Natural killer cell treated with Interleukin-12 subunit alpha and Interleukin-12 subunit beta and Interleukin-15 and Interleukin-18, amount 100 ng/mL, for 72 hours (primary cell): ENCODE results near the gene OGG1. TPM values are rescaled to one million over a fixed set of nuclear protein-coding genes. Genes with fewer than 3 reads are reported as not detected.
A peak's percentile ranks its signal among the peaks of the same experiment; 100 is the strongest.

Source experiments
- ATAC-seq, 2 donors: fragments of 150-1000 bp; cut with Tn5 transposase in 1 of 2; sonication (Bioruptor Pico), chemical (Tn5 transposase) in 1 of 2; 2 replicates each; pipeline ENCODE4 v1.10.0; 2021
- DNase-seq: peaks from one replicate; pipeline ENCODE4 v3.0.0; 2022; ENCODE audit warnings: low spot score
- H3K27ac Mint-ChIP-seq, 2 donors: 1 replicate in 1 of 2; 2 replicates in 1 of 2; pipeline ENCODE4 v1.8.0; 2022; ENCODE audit warnings: mixed read lengths in 2 of 2, mild to moderate bottlenecking in 1 of 2, moderate library complexity in 1 of 2
- H3K27me3 Mint-ChIP-seq, 2 donors: 1 replicate in 1 of 2; 2 replicates in 1 of 2; pipeline ENCODE4 v1.8.0; 2022; ENCODE audit warnings: mixed read lengths in 2 of 2
- H3K36me3 Mint-ChIP-seq: one replicate; pipeline ENCODE4 v1.8.0; 2022; ENCODE audit warnings: mixed read lengths
- H3K4me1 Mint-ChIP-seq, 2 donors: 1 replicate in 1 of 2; 2 replicates in 1 of 2; pipeline ENCODE4 v1.8.0; 2022; ENCODE audit warnings: low read depth in 2 of 2, mixed read lengths in 2 of 2, mild to moderate bottlenecking in 1 of 2
- H3K4me3 Mint-ChIP-seq: one replicate; pipeline ENCODE4 v1.8.0; 2022; ENCODE audit warnings: mixed read lengths
- H3K9me3 Mint-ChIP-seq: 2 replicates; pipeline ENCODE4 v1.8.0; 2022; ENCODE audit warnings: mixed read lengths
- total RNA-seq, 2 donors: library from RNA; stranded (reverse); gene quantifications; one replicate each; pipeline ENCODE4 v1.2.3, GENCODE V29; 2022

OGG1 gene
- total RNA-seq: 10 to 100 TPM; 35.9 to 42.5 TPM

GRCh38 chr3:9749645-9750555 lies at the start of gene OGG1:
TSS of gene OGG1 (plus strand) at chr3:9749952. CDS start at chr3:9750287, 335 bp downstream.
- Mint-ChIP-seq H3K36me3 (peaks cover 15% of the 10 kb centered on the region), H3K27me3 (no peaks in the 10 kb centered on the region), H3K27ac (peak within 1 kb of the TSS; percentile 82 to 87), H3K9me3 (no peaks in the 10 kb centered on the region), H3K4me1 (peaks cover 44 to 45% of the 10 kb centered on the region in 2 donors), H3K4me3 (peak within 1 kb of the TSS; percentile 94)
- DNase-seq (peak; percentile 98), ATAC-seq (peak; percentile 98)

GRCh38 chr3:9700536-9700935 lies 49.2 kb upstream of the OGG1 start:
- Mint-ChIP-seq H3K36me3 (peaks cover 7% of the 10 kb centered on the region), H3K27ac (peak overlapping the region in 1 of 2 donors; percentile 24), H3K27me3 (peaks cover 0 to 5% of the 10 kb centered on the region in 2 donors), H3K9me3 (no peaks in the 10 kb centered on the region), H3K4me3 (no peak overlapping the region), H3K4me1 (peaks cover 0 to 9% of the 10 kb centered on the region in 2 donors)
- no peak for DNase-seq
- ATAC-seq: no peak

- ATAC-seq (no peak), DNase-seq (no peak)
- peaks cover 4 to 5% of the 10 kb centered on the region in 2 donors for H3K27me3 Mint-ChIP-seq
- no peak overlapping the region for H3K4me3 Mint-ChIP-seq
- no peak overlapping the region for H3K27ac Mint-ChIP-seq
- no peaks in the 10 kb centered on the region for H3K9me3 Mint-ChIP-seq
- H3K4me1 Mint-ChIP-seq: peaks cover 0 to 9% of the 10 kb centered on the region in 2 donors
- H3K36me3 Mint-ChIP-seq: peaks cover 7% of the 10 kb centered on the region
Measured at GRCh38 chr3:9701006-9701405, 48.7 kb upstream of the OGG1 start.

GRCh38 chr3:9701711-9702110 lies 48.0 kb upstream of the OGG1 start:
- Mint-ChIP-seq H3K36me3 (peaks cover 7% of the 10 kb centered on the region), H3K4me3 (no peak overlapping the region), H3K4me1 (peaks cover 0 to 11% of the 10 kb centered on the region in 2 donors), H3K27me3 (peaks cover 8 to 9% of the 10 kb centered on the region in 2 donors), H3K27ac (no peak overlapping the region), H3K9me3 (no peaks in the 10 kb centered on the region)
- no peak for DNase-seq
- no peak for ATAC-seq

- no peak overlapping the region for H3K4me3 Mint-ChIP-seq
- no peaks in the 10 kb centered on the region for H3K9me3 Mint-ChIP-seq
- peaks cover 0 to 11% of the 10 kb centered on the region in 2 donors for H3K4me1 Mint-ChIP-seq
- DNase-seq (no peak), ATAC-seq (no peak)
- H3K27me3 Mint-ChIP-seq: peaks cover 8 to 9% of the 10 kb centered on the region in 2 donors
- no peak overlapping the region for H3K27ac Mint-ChIP-seq
- H3K36me3 Mint-ChIP-seq: peaks cover 7% of the 10 kb centered on the region
Measured at GRCh38 chr3:9703240-9703639, 46.5 kb upstream of the OGG1 start.

GRCh38 chr3:9703736-9704346 lies 45.9 kb upstream of the OGG1 start, which contains the start of gene CPNE9:
TSS of gene CPNE9 (plus strand) at chr3:9703833. CDS start at chr3:9703997, 164 bp downstream.
- DNase-seq (no peak), ATAC-seq (peak; percentile 11 to 37)
- Mint-ChIP-seq H3K27me3 (peaks cover 8 to 9% of the 10 kb centered on the region in 2 donors), H3K9me3 (no peaks in the 10 kb centered on the region), H3K4me3 (no peak within 1 kb of the TSS), H3K36me3 (peaks cover 7% of the 10 kb centered on the region), H3K4me1 (peaks cover 0 to 11% of the 10 kb centered on the region in 2 donors), H3K27ac (no peak within 1 kb of the TSS)

- Mint-ChIP-seq H3K4me3 (no peak overlapping the region), H3K27me3 (peaks cover 8 to 9% of the 10 kb centered on the region in 2 donors), H3K9me3 (no peaks in the 10 kb centered on the region), H3K27ac (no peak overlapping the region), H3K36me3 (peaks cover 6% of the 10 kb centered on the region), H3K4me1 (peaks cover 0 to 10% of the 10 kb centered on the region in 2 donors)
- ATAC-seq (peak; percentile 52 to 68), DNase-seq (no peak)
Measured at GRCh38 chr3:9704347-9705322, 45.1 kb upstream of the OGG1 start.

- Mint-ChIP-seq H3K4me1 (peaks cover 0 to 6% of the 10 kb centered on the region in 2 donors), H3K36me3 (no peaks in the 10 kb centered on the region), H3K4me3 (no peak overlapping the region), H3K27ac (no peak overlapping the region), H3K27me3 (peaks cover 5 to 17% of the 10 kb centered on the region in 2 donors), H3K9me3 (no peaks in the 10 kb centered on the region)
- DNase-seq (no peak), ATAC-seq (no peak)
Measured at GRCh38 chr3:9710174-9710739, 39.5 kb upstream of the OGG1 start.

- no peak overlapping the region for H3K4me3 Mint-ChIP-seq
- no peak overlapping the region for H3K27ac Mint-ChIP-seq
- DNase-seq (no peak), ATAC-seq (no peak)
- H3K4me1 Mint-ChIP-seq: peaks cover 0 to 4% of the 10 kb centered on the region in 2 donors
- no peaks in the 10 kb centered on the region for H3K9me3 Mint-ChIP-seq
- H3K27me3 Mint-ChIP-seq: peaks cover 0 to 8% of the 10 kb centered on the region in 2 donors
- H3K36me3 Mint-ChIP-seq: no peaks in the 10 kb centered on the region
Measured at GRCh38 chr3:9712415-9712814, 37.3 kb upstream of the OGG1 start.

- ATAC-seq (no peak), DNase-seq (no peak)
- Mint-ChIP-seq H3K9me3 (no peaks in the 10 kb centered on the region), H3K27me3 (peaks cover 0 to 8% of the 10 kb centered on the region in 2 donors), H3K36me3 (no peaks in the 10 kb centered on the region), H3K4me3 (no peak overlapping the region), H3K4me1 (peaks cover 0 to 4% of the 10 kb centered on the region in 2 donors), H3K27ac (no peak overlapping the region)
Measured at GRCh38 chr3:9713142-9713541, 36.6 kb upstream of the OGG1 start.

- Mint-ChIP-seq H3K4me3 (no peak overlapping the region), H3K4me1 (peaks cover 0 to 2% of the 10 kb centered on the region in 2 donors), H3K36me3 (no peaks in the 10 kb centered on the region), H3K27ac (no peak overlapping the region), H3K27me3 (peaks cover 0 to 8% of the 10 kb centered on the region in 2 donors), H3K9me3 (no peaks in the 10 kb centered on the region)
- no peak for DNase-seq
- no peak for ATAC-seq
Measured at GRCh38 chr3:9715136-9715535, 34.6 kb upstream of the OGG1 start.

GRCh38 chr3:9715764-9716437 lies 33.9 kb upstream of the OGG1 start:
- ATAC-seq: peak; percentile 80 to 81
- no peak for DNase-seq
- no peaks in the 10 kb centered on the region for H3K36me3 Mint-ChIP-seq

More at GRCh38 chr3:9715764-9716437, 33.9 kb upstream of the OGG1 start:
- Mint-ChIP-seq H3K9me3 (no peaks in the 10 kb centered on the region), H3K27me3 (peaks cover 0 to 8% of the 10 kb centered on the region in 2 donors), H3K27ac (no peak overlapping the region), H3K4me1 (no peaks in the 10 kb centered on the region), H3K4me3 (no peak overlapping the region)
